Effector memory CD4-positive, alpha-beta T cell (primary cell): Measurements from ENCODE around the gene PLEKHG3.

Experiments used
- DNase-seq, 3 donors: peaks; one replicate each; pipeline ENCODE4 v3.0.0-alpha.2; 2020
- H3K27ac ChIP-seq: 2 replicates; pipeline ENCODE4 v1.7.0; 2013; ENCODE audit warnings: mild to moderate bottlenecking, low read length, moderate library complexity; ENCODE audit not compliant: insufficient read depth, poor library complexity, severe bottlenecking
- H3K27me3 ChIP-seq: replicated peaks from 2 replicates; pipeline ENCODE4 v1.7.0; 2013; ENCODE audit warnings: mild to moderate bottlenecking, low read length; ENCODE audit not compliant: insufficient read depth, control insufficient read depth, poor library complexity, severe bottlenecking
- H3K36me3 ChIP-seq: 2 replicates; pipeline ENCODE4 v1.7.0; 2013; ENCODE audit warnings: mild to moderate bottlenecking, low read length, moderate library complexity; ENCODE audit not compliant: control insufficient read depth, insufficient read depth
- H3K4me1 ChIP-seq: 2 replicates; pipeline ENCODE4 v1.7.0; 2013; ENCODE audit warnings: low read length, mild to moderate bottlenecking; ENCODE audit not compliant: control insufficient read depth, insufficient read depth, poor library complexity, severe bottlenecking
- H3K4me3 ChIP-seq: 2 replicates; pipeline ENCODE4 v1.7.0; 2013; ENCODE audit warnings: low read length, low read depth, mild to moderate bottlenecking; ENCODE audit not compliant: insufficient read depth, poor library complexity, severe bottlenecking
- H3K9me3 ChIP-seq: 2 replicates; pipeline ENCODE4 v1.7.0; 2013; ENCODE audit warnings: mild to moderate bottlenecking, low read length, moderate library complexity; ENCODE audit not compliant: control insufficient read depth

PLEKHG3 gene

GRCh38 chr14:64748995-64749714 lies 44.9 kb downstream of the PLEKHG3 start:
- H3K4me3 ChIP-seq: no peak overlapping the region
- H3K27ac ChIP-seq: no peak overlapping the region
- H3K27me3 ChIP-seq: no peaks in the 10 kb centered on the region
- peaks cover 3% of the 10 kb centered on the region for H3K36me3 ChIP-seq
- peaks cover 24% of the 10 kb centered on the region for H3K4me1 ChIP-seq
- H3K9me3 ChIP-seq: no peaks in the 10 kb centered on the region
- DNase-seq: no peak

GRCh38 chr14:64752909-64753308 lies 48.7 kb downstream of the PLEKHG3 start:
- DNase-seq: no peak
- Histone ChIP-seq H3K9me3 (no peaks in the 10 kb centered on the region), H3K27me3 (no peaks in the 10 kb centered on the region), H3K36me3 (no peaks in the 10 kb centered on the region), H3K4me3 (no peak overlapping the region), H3K4me1 (peaks cover 31% of the 10 kb centered on the region), H3K27ac (no peak overlapping the region)

- H3K36me3 ChIP-seq: no peaks in the 10 kb centered on the region
- H3K4me1 ChIP-seq: peaks cover 35% of the 10 kb centered on the region
- no peak for DNase-seq
- H3K9me3 ChIP-seq: no peaks in the 10 kb centered on the region
- no peaks in the 10 kb centered on the region for H3K27me3 ChIP-seq
- no peak overlapping the region for H3K27ac ChIP-seq
- no peak overlapping the region for H3K4me3 ChIP-seq
Observed at GRCh38 chr14:64753374-64753773, 49.1 kb downstream of the PLEKHG3 start.

- peaks cover 41% of the 10 kb centered on the region for H3K4me1 ChIP-seq
- H3K4me3 ChIP-seq: no peak overlapping the region
- H3K27ac ChIP-seq: peak overlapping the region; percentile 45
Observed at GRCh38 chr14:64753999-64754398, 49.8 kb downstream of the PLEKHG3 start.

GRCh38 chr14:64754685-64755084 lies 50.5 kb downstream of the PLEKHG3 start:
- H3K27ac ChIP-seq: peak overlapping the region; percentile 45

More at GRCh38 chr14:64753999-64754398, 49.8 kb downstream of the PLEKHG3 start:
- no peaks in the 10 kb centered on the region for H3K9me3 ChIP-seq
- H3K36me3 ChIP-seq: no peaks in the 10 kb centered on the region
- DNase-seq: no peak
- no peaks in the 10 kb centered on the region for H3K27me3 ChIP-seq

GRCh38 chr14:64755781-64756221 lies 51.6 kb downstream of the PLEKHG3 start:
- H3K27ac ChIP-seq: peak overlapping the region; percentile 70
- DNase-seq: peak; percentile 76 to 86 (median 82)
- H3K36me3 ChIP-seq: no peaks in the 10 kb centered on the region
- H3K4me1 ChIP-seq: peaks cover 57% of the 10 kb centered on the region
- H3K27me3 ChIP-seq: no peaks in the 10 kb centered on the region
- no peaks in the 10 kb centered on the region for H3K9me3 ChIP-seq
- H3K4me3 ChIP-seq: no peak overlapping the region

More at GRCh38 chr14:64754685-64755084, 50.5 kb downstream of the PLEKHG3 start:
- Histone ChIP-seq H3K4me3 (no peak overlapping the region), H3K27me3 (no peaks in the 10 kb centered on the region), H3K9me3 (no peaks in the 10 kb centered on the region), H3K4me1 (peaks cover 48% of the 10 kb centered on the region), H3K36me3 (no peaks in the 10 kb centered on the region)
- no peak for DNase-seq

- Histone ChIP-seq H3K9me3 (no peaks in the 10 kb centered on the region), H3K27ac (peak overlapping the region; percentile 70), H3K36me3 (no peaks in the 10 kb centered on the region), H3K27me3 (no peaks in the 10 kb centered on the region), H3K4me3 (peak overlapping the region; percentile 4), H3K4me1 (peaks cover 62% of the 10 kb centered on the region)
- no peak for DNase-seq
Observed at GRCh38 chr14:64756712-64757111, 52.5 kb downstream of the PLEKHG3 start.

- Histone ChIP-seq H3K27ac (peak overlapping the region; percentile 70), H3K27me3 (no peaks in the 10 kb centered on the region), H3K9me3 (no peaks in the 10 kb centered on the region), H3K36me3 (no peaks in the 10 kb centered on the region), H3K4me1 (peaks cover 71% of the 10 kb centered on the region), H3K4me3 (no peak overlapping the region)
- no peak for DNase-seq
Observed at GRCh38 chr14:64757601-64758000, 53.4 kb downstream of the PLEKHG3 start.

GRCh38 chr14:64758025-64758521 lies 53.8 kb downstream of the PLEKHG3 start:
- Histone ChIP-seq H3K27me3 (no peaks in the 10 kb centered on the region), H3K9me3 (no peaks in the 10 kb centered on the region), H3K36me3 (no peaks in the 10 kb centered on the region), H3K4me3 (no peak overlapping the region), H3K27ac (peak overlapping the region; percentile 70), H3K4me1 (peaks cover 75% of the 10 kb centered on the region)
- DNase-seq: peak; percentile 31 to 62 (median 36)
